HG03103 (cell line): ENCODE results near the gene DDHD1.
A peak's percentile ranks its signal among the peaks of the same experiment; 100 is the strongest.
"Not testable (repeated sequence)": the region's sequence is repeated elsewhere in the genome, so short reads cannot be mapped to it uniquely, and the experiment has no call there.

Experiments used
- ATAC-seq: cut with Tn5 transposase; IDR thresholded peaks from one replicate; pipeline ENCODE4 v1.9.1; 2021; ENCODE audit warnings: low read depth; ENCODE audit not compliant: unreplicated experiment

Gene DDHD1

DNA sequence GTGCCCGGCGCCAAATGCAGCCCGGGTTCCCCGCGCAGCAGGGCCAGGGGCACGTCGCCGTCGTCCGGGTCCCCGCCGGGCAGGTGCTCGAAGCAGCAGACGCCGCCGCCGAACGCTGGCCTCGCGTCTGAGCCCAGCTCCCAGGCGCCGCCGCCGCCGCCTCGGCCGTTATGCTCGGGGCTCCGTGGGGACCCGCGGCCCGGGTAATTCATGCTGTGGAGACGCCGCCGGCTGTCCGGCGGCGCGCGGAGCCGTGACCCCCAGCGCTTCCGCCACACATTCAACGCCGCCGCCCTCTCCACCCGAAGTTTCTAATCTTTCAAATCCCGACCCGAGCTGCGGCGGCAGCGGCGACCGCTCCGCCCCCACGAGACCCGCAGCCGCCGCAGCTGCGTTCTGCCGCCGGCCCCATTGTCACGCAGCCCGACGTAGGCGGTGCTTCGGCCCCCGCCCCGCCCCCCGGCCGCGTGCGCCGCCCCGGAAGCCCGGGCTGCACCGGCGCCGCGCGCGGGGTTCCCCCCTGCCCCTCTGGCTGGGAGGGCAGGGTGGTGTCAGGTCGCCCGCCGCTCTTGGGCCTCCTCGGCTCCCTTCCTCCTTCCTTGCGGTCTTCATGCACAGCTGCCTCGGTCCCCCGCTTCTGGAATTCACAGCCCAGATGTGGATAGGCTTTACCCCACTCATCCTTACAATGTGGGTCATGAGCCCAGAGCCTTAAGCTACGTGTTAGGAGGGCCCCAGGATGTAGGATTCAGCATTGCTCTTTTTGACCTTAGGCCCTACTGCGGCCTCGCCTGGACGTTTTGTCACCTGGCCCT lies at the start of gene DDHD1:
DDHD1 (minus strand) TSS at position 437 of the 815 bp plus-strand sequence; CDS start at position 212, 225 bp downstream.
- peak; percentile 62 for ATAC-seq

DNA sequence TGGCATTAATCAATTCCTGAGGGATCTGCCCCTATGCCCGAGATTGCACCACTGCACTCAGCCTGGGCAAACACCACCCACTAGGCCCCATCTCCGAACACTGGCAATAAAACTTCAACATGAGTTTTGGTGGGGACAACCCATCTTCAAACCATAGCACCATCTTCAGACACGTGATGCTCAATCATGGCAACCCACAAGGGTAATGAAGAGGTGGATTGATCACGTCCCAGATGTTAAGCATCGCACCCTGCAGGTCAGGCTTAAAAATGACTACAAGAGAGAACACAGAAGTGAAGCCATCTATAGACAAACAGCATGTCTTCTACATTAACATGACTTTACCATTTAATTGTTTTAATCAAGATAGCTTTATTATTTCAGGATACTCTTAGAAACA lies 42.8 kb upstream of the DDHD1 start:
- ATAC-seq = no peak

DNA sequence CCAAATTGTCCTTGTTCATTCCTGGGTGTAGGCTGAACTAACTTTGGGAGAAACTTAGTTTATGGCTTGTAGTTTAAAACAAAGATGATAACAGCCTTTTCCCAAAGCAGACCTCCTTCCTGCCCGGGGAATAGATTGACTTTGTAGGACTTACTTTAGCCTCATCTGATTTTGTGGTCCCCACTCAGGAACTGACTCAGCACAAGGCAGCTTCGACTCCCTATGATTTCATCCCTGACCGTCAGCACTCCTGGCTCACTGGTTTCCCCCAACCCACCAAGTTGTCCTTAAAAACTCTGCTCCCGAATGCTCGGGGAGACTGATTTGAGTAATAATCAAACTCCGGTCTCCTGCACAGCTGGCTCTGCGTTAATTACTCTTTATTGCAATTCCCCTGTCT lies 40.1 kb upstream of the DDHD1 start:
- ATAC-seq = no peak

DNA sequence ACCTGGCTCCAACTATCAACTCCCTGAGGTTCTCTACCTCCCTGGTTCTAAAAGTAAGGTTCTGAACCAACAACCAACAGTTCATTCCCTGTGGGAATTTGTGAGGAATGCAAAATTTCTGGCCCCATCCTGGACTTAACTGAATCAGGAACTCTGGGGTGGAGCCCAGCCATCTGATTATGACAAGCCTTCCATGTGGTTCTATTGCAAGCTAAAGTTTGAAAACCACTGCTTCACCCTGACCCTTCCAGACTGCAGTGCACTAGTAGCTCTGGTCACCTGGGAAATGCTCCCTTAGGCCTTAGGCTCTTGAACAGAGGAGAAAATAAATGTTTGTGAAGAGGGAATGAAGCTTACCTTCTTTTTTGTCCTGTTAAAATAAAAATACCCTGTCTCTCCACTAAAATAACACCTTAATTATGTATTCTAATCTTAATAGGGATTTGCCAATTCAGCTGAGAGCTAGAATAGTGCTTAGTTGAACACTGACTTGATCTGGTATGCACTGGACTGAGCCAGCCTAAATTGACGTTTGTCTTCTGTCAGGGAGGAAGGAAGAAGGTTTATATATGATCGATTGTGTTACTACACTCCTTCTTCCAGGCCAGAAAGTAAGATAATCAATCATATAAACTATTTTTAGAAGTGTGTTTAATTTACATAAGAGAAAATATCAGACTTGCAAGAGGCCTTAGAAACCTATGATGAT lies 39.1 kb upstream of the DDHD1 start:
- ATAC-seq = no peak

DNA sequence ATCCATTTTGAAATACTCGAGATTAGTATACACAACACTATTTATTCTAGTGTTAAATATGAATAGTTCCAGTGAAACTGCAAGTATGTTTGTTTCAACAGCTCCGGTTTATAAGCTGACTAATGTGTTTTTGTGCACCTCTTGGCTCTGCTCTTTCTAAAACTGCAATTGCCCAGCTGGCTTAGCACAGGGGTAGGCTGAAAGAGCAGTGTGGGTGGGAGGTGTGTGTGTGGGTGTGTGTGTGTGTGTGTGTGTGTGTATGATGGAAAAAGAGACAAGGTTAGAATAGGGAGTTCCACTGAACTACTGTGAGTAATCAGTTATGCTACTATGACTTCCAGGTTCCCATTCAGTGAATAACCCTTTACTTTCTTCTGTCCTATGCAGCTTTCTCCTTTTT lies 37.8 kb upstream of the DDHD1 start:
- no peak for ATAC-seq

DNA sequence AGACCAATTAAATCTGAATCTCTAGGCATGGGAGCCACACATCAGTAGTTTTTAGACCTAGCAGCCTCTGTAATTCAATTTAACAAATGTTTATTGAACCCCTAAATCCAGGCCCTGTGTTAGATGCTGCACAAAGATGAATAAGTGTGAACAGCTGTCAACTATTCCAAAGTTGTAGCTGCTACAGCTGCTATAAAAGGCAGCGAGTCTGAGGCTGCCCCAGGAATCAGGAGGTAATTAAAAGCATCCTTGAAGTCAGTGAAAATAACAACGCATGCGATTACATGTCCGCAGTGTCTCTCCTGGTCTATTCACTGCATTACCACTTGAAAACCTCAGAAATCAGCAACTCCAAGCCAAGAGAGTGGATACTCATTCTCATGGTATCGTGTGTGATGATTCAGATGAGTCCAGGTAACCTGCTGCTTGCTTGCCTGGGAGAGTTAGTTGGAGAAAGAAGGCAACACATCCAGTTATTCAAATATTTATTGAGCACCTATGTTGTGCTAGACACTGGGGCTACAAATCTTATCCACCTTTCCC lies 34.9 kb upstream of the DDHD1 start:
- no peak for ATAC-seq

DNA sequence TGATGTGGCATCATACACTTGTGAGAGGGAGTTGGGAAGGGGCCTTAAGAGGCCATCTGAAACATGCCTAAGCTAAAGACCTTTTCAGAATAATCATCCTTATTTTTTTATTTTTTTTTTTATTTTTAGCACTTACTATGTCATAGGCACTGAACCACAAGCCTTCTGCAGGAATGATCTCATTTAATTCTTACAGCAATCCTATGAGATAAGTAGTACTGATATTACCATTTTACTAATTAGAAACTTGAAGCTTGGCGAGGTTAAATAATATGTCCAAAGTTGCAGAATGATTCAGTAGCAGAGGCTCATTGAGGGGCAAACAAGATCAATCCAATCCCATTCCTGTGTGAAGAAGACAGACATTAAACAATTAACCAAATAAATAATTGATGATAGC lies 33.4 kb upstream of the DDHD1 start:
- no peak for ATAC-seq

DNA sequence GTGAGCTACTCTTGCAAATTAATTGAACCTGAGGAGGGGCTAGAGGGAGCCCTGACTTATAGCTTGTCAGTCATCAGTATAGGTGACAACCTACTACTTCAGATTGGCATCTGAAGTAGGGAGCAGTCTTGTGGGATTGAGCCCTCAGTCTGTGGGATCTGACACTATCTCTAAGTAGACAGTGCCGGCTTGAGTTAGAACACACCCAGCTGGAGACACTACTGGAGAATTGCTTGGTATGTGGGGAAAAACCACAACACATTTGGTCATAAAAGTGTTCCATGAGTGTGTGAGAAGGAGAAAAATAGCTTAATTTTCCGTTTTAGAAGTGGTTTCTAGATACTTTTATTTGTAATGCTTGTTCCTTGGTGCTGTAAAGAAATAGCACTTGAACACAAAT lies 30.5 kb upstream of the DDHD1 start:
- no peak for ATAC-seq

DNA sequence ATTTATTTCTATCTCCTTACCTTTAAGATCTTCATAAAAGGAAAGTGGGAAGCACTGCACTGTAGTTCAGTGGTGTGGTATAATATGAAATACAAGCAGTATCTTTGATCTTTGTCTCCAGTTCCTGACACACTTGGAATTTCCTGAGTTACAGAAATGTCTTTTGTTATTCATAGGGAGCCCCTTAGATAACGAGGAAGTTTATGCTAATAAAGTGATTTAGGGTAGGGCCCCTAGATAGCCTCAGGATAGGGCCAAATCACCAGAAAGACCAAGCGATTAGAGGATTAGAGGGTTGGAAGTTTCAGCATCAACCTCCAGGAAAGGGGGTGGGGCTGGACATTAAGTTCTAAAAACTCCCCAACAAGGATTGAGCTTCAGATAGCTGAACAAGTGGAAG lies 29.9 kb upstream of the DDHD1 start:
- no peak for ATAC-seq

DNA sequence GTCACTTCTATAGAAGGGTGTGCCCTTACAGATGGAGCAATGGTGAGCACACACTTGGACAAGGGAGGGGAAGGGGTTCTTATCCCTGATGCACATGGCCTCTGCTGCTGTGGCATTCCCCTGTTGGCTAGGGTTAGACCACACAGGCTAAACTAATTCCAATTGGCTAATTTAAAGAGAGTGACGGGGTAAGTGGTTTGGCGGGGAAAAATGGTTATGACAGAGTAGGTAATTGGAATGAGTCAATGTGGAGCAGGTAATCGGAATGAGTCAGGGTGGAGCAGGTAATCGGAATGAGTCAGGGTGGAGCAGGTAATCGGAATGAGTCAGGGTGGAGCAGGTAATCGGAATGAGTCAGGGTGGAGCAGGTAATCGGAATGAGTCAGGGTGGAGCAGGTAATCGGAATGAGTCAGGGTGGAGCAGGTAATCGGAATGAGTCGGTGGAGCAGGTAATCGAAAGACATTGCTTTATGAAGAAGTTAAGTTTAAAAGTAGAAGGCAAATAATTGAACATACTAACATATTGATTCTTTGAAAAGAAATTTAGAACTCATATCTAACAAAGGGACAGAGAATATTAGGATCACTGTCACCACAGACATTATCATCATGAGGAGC lies 28.4 kb upstream of the DDHD1 start:
- ATAC-seq = not testable (repeated sequence)

DNA sequence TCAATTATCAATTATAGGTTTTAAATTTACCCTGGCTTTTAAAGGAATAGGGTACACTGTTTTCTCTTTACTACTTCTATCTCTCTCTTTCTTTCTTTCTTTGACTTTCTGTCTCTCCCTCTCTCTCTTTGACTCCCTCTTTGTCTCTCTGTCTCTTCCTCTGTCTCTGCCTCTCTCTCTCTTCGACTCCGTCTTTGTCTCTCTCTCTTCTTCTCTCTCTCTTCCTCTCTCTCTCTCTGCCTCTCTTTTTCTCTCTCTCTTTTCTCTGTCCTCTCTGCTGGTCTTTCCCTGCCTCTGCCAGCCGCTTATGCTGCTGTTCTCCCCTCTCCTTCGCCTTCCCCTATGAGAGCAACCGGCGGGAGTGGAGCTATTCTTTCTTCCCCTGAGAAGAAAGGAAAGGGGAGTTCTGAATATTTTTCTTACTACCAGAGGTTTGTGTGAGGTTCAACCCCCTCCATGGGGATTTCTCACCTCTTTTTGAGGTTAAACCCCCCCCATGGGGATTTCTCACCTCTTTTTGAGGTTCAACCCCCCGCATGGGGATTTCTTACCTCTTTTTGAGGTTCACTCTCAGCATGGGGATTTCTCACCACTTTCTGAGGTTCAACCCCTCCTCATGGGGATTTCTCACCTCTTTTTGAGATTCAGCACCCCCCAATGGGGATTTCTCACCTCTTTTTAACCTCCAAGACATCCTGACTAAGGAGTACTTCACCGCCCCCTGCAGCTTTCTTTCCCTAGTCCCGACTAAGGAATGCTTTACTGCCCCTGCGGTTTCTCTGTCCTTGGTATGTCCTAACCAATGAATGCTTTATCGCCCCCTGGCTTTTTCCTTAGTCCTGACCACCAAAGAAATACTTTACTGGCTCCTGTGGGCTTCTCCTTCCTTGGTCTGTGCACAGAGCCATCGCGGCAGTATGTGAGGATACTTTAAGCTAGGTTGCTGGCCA lies 27.4 kb upstream of the DDHD1 start:
- no peak for ATAC-seq

DNA sequence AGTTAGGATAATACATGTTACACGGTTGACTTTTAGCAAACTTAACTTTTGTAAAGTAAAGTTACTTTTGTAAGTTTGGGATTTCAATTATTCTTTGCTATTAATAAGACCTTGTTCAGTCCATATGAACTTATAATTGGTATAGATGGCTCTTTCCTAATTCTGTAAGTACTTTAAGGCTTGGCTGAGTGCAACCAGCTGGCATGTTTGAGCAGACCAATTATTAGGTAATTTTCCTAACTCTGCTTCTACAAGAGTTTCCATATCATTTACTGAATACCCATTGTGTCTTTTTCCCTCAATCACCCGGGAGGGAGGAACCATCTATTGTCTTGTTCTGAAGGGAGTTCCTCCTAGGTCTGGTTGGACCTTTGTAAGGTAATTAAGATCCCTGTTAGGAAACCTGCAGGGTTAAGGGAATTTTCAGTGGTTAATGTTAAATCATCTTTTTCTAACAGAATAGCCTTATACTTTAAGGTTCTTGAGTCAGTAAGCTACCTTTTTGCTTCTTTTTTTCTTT lies 26.4 kb upstream of the DDHD1 start:
- ATAC-seq = not testable (repeated sequence)

DNA sequence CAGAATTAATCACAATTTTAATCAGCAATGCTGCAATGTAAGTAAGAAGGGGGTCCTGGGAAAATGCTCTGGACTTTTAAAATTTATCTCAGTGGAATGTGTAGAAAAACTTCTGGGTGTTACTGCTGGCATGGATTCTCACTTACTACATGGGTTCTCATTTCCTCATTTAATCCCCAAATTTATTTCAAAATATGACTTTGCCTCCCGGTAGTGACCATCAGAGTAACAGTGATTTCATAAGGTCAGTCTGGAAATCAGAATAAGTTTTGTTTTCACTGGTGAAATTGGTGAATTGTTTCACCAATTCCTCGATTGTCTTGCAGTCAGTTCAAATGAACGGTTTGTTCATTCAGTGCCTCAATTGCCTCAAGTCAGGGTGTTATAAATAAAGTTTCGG lies 22.3 kb upstream of the DDHD1 start:
- ATAC-seq = no peak

DNA sequence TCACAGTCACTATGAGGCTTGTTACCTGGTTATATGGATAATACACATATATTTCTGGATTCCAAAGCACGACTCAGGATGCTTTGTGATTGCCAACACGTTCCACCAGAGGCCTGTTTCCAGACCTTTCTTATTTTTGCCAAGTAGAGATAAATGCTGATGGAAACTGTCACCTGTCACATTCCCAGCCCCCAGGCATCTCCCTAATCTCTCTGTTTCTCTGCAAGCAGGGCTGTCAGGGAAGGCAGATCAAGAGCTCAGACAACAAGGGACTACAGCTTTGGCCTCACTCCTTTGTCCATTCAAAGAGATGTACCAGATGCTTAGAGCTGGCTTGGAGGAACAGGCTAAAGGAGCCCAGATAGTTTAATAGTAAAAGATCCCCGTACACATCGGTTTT lies 21.8 kb upstream of the DDHD1 start:
- ATAC-seq = no peak

DNA sequence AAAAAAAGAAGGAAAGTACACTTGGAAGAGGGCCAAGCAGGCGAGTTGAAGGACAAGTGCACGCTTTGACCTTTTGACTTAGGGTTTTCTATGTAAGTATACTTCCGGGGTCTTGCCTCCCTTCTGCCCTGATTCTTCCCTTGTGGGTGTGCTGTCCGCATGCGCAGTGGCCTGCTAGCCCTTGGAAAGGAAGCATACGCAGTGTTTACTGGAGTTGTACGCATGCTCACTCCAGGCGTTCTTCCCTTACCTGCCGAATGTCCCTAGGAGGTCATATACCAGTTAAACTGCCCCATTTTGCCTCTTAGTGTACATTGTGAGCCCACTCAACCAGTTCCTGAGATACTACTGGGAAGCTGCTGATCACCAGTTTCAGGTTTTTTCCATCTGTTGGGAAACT lies 15.7 kb upstream of the DDHD1 start:
- no peak for ATAC-seq

DNA sequence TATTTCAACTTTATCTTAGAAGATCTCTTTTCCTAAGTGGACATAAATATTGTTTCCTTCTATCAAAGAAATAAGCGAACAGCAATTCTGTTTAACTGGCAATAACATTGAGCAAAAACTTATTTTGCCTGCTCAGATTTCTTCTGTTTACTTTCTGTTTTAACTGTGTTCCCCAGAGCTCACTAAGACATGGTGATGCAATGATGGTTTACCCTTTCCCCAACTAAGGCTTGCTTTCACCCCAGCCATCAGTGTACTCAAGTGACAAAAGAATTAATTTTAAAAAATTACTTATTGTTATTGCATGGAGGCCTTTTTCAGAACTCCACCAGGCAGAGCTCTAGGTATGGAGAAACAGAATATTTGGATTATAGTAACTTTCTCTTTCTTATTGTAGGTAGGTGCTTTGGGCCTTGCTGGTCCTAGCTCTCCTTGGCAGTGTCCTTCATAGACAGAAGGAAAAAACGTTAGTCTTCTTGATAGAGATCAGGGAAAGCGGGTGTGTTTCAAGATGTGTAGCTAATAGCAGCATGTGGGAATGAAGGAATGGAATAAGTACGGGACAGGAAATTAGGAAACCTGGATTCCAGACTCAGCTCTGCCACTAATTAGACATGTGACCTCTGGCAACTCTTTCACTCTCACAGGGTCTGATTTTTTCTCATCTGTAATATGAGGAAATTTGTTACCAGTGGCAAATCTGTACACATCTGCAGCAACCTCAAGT lies 14.6 kb upstream of the DDHD1 start:
- no peak for ATAC-seq

DNA sequence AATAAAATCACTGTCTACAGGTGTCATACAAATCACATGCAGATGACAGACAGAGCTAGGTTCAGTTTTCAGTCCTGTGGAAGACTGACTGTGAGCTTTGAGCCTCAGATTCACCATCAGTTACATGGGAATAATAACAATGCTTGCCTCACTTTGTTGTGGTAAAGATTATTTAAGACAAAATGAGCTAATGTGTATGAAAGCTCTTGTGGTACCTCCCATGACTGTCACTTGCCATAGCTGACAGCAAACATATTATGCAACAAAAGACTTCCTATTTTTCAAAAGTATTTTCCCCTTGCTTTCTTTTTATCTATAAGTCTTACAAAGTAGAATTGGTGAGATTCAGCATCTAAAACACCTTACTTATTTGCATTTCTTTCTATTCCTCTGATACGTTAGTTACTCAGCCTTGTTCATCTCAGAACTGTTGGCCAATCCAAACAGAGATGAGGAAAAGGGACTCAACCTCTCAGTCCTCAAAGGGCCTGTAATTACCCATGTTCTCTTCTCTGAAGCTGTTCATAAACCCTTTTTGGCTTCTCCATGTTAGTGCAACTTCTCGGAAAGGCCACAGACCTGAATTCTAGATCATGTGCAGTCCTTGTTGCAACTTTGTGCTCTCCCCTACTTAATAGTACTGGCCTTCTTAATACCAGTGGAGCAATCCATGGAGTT lies 8.8 kb upstream of the DDHD1 start:
- ATAC-seq = no peak

DNA sequence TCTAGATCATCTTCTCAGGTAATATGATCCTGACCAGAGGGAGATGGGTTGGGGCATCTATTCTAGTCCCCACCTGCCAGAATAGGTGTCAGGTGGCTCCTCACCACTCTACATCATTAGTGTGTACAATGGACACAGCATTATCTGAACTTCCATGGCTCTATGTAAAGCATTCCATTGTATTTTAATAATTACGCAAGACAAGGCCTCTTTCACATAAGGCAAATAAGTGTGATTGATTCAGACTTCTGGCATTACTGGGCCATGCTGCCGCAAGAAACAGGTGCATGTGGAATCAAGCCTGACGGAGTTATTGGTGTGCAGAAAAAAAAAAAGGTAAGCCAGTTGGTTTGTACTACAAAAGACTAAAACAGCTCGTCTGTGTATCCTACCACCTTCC lies 3.1 kb upstream of the DDHD1 start:
- no peak for ATAC-seq

DNA sequence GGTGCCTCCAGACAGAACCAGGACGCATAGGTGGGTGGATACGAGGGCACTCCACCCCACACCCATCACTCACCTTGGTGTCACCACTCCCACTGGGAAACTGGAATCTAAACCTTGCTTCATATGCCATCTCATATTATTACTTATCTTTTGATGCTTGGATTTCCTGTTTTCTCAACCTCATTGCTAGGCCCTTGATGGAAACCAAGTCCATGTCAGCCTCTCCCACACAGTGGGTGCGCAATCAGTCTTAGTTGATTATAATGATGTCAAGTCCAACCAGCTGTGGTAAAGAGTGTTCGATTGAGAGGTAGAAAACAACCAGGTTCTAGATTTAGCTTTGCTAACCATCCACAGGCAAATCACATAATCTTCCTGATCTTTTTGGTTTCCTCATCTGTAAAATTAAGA lies 584 bp upstream of the DDHD1 start:
- no peak for ATAC-seq
